ENCODE data around the gene CNIH2.

CNIH2 gene

GRCh38 chr11:66277471-66278362 lies at the start of gene CNIH2:
TSS of gene CNIH2 (plus strand) at chr11:66278175. CDS start at chr11:66278457, 282 bp downstream.
- TF ChIP-seq CTCF (IDR thresholded peaks at IDR 0.05) = no peak

- no peak for TF ChIP-seq CTCF (IDR thresholded peaks at IDR 0.05)
These were observed 49.5 kb upstream of the CNIH2 start for GRCh38 chr11:66228521-66228920.

- TF ChIP-seq CTCF (IDR thresholded peaks at IDR 0.05) = no peak
These were observed 47.8 kb upstream of the CNIH2 start for GRCh38 chr11:66230156-66230555.

GRCh38 chr11:66230978-66231377 lies 47.0 kb upstream of the CNIH2 start:
- TF ChIP-seq CTCF (IDR thresholded peaks at IDR 0.05) = no peak

- no peak for TF ChIP-seq CTCF (IDR thresholded peaks at IDR 0.05)
These were observed 46.4 kb upstream of the CNIH2 start for GRCh38 chr11:66231561-66231960.

- TF ChIP-seq CTCF (IDR thresholded peaks at IDR 0.05) = no peak
These were observed 45.2 kb upstream of the CNIH2 start for GRCh38 chr11:66232769-66233168.

GRCh38 chr11:66233301-66233700 lies 44.7 kb upstream of the CNIH2 start:
- no peak for TF ChIP-seq CTCF (IDR thresholded peaks at IDR 0.05)
